Measurements from ENCODE around the gene CDH4.

The CDH4 gene

DNA sequence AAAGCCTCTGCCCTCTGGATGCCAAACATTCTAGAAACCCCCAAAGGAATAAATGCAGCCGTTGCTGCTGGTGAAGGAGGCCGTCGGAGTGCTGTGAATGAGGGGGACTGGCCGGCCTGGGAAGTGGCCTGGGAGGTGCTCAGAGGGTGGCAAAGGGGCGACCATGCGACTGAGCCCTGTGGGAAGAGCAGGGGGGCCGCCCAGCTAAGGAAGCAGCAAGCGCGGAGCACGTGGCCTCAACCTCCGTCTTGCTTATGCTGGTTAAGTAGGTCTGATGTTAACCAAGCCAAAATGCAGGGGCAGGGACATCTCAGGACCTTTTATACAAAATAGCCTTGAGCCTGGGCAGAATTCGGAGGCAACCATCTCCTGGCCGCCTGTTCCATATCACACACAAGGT lies 432.1 kb downstream of the CDH4 start:
- no peak for DNase-seq

DNA sequence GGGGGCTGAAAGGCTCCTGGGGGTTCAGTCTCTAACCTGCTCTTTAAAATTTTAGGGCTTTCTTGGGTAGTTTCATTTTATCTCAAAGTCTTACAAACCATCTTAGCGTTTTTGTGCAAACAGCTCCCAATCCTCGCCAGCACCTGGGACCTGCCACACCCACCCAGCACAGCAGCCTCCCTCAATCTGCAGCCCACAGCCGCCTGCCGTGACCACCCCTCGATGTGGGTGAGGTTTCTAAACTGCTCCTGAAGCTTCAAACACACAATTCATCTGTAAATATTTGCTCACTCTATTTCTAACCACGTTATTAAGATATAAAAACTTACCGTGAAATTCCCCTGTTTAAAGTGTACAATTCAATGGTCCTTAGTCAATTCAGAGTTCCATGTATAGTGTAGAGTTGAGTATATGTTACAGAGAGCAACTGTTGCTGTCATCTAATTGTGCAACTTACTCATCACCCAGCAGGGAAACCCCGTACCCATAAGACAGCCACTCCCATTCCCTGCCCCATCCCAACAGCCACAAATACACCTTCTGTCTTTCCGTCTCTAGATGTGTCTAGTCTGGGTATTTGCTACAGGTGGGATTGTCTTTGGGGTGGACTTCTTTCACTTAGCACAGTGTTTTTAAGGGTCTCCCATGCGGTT lies 432.6 kb downstream of the CDH4 start:
- DNase-seq, result no peak

DNA sequence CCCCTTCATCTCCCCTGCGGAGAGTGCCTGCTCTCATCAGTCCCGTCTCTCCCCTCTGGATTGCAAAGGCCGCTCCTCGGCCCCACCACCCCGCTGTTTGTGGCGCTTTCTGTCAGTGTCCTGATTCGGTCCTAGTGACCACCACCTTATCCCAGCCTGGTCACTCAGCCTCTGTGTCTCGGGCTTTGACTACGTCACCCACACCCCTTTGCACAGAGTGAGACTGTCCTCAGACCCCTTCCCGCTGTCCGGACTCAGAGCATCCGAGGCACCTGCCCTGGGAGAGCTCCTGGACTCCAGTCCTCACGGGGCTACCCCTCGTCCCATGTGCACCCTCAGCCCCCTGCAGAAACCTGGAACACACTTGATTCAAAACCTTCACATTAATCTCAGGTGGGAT lies 433.4 kb downstream of the CDH4 start:
- no peak for DNase-seq

GRCh38 chr20:61686051-61686936 lies 434.2 kb downstream of the CDH4 start:
- DNase-seq, result no peak

- DNase-seq, result no peak
Measured at GRCh38 chr20:61688411-61688810, 436.4 kb downstream of the CDH4 start.

- no peak for DNase-seq
Measured at GRCh38 chr20:61690150-61690549, 438.1 kb downstream of the CDH4 start.

- DNase-seq, result no peak
Measured at GRCh38 chr20:61690993-61691838, 439.2 kb downstream of the CDH4 start.

DNA sequence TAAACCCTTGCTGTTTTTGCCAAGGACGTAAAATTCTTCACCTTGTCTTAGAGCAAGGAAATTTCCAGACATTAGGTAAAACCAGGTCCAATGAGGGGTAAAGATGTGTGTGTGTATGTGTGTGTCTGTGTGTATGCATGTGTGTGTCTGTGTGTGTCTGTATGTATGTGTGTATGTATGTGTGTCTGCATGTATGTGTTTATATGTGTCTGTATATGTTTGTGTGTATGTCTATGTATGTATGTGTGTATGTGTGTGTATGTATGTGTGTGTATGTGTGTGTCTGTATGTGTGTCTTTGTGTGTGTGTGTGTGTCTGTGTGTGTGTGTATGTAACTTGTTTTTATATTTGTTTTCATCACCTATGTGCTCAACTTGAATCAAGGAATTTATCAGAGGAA lies 439.9 kb downstream of the CDH4 start:
- DNase-seq, result no peak

DNA sequence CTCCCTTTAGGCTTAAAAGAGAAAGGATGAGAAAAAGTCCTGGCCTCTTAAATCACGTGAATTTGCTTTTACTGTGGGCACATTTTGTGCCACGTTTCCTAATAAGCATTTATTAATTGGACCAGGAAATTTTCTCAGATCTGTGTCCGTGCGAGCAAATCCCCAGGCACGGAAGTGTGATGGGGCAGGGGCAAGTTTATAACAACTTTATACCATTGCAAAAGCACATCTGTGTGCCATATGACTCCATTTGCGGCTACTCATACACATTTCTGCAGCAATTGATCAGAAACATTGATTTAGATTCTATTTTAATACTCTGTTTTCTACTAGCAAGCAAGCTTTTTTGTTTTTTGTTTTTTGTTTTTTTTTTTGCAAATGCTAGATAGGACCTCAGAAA lies 440.4 kb downstream of the CDH4 start:
- no peak for DNase-seq

DNA sequence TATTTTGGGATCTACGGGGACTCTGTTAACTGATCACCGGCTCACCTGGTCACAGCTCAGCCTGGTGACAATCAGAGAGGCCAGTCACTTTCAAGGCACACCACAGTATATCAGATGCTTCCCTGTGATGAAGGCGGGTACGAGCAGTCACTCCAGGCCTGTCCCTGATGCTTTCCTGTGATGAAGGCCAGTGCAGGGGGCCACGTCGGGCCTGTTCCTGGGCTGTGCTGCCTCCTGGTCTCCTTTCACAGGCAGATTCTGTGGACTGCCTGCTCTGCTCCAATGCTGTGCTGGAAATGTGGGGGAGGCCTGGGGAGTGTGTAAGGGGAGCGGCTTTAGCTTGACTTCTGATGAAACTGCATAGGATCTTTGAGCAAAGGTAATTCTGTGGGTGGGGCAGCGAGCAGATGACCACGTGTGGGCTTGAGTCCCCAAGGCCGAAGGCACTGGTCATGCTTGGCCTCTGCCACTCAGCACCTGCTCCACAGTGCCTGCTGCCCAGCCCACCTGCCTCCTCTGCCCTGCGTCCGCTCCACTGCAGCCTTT lies 441.1 kb downstream of the CDH4 start:
- no peak for DNase-seq

DNA sequence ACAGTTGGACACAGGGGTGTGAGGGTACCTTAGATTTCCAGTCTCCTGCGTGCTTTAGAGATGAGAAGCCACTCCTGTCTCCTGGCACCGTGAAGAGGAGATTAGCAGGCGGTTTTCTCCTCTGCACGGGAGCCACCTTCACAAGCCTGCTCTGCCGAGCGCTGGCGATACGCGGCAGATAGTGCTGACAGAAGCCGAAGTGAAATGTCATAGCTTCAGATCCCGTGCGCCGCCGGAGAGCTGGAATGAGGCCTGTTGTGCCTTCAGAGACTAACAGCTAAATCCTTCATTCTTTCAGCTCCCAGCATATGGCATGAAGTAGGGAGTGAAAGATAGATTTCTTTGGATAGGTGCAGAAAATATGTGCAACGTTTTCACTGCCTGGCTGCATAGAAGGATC lies 442.6 kb downstream of the CDH4 start:
- DNase-seq, result no peak

DNA sequence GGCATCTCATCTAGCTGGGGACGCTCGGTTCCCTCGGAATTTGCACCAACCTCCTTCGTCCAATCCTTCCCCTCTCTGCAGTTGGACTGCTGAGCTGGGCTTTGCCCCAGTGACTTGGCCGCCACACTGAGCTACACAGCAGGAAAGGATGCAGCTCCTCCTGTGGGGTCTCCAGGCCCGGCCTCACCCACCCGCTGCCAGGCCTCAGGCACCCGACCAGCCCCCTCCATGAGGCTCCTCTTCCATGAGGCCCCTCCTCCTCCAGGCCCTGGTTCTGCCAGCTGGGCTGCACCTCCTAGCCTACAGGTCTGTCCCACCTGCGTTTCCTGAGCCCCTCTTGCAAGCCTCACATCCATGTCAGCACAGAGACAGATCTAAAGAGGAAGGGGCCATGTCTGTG lies 443.7 kb downstream of the CDH4 start:
- DNase-seq, result no peak

GRCh38 chr20:61696181-61696735 lies 444.2 kb downstream of the CDH4 start:
- no peak for DNase-seq

DNA sequence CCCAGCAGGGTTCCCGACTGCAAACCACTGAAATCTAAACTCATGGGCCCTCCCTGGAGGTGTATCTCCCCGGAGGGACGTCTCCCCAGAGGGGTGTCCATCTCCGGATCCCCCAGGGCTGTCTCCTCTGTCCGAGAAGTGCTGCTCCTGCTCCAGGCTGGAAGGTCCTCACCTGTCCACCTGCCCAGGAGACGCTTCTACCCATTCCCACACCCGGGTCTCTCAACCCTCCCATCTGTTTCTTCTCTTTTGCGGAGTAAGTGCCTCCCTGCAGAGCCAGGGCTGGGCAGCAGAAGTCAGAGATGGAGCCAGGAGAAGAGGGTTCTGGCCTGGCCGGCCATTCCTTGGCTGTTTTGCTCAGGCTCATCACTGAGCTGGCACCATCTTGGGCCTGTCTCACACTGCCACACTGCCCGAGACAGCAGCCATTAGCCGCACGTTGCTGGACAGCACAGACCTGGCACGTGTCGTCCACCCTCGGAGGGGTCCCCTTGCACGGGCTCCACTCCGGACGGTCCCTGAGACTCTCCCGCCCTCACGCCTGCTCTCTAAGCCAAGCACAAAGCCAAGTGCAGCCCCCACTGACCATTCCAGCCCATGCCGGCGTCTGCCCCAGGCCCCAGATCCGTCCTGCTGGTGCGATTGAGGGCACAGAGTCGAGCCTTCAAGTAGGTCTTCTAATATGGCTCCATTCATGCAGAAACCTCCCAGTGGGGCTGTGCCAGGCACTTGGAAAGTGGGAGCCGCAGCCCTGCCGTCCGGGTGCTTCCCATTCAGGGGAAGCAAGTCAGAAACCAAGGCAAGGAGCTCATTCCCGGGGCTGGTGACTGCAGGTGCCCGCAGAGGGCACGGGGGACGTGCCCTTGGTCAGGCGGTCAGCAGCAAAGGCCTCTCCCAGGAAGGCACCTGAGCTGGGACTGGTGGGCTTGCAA lies 445.9 kb downstream of the CDH4 start:
- DNase-seq, result no peak

- no peak for DNase-seq
Measured at GRCh38 chr20:61698598-61699494, 446.8 kb downstream of the CDH4 start.

- DNase-seq, result no peak
Measured at GRCh38 chr20:61699495-61700374, 447.7 kb downstream of the CDH4 start.

DNA sequence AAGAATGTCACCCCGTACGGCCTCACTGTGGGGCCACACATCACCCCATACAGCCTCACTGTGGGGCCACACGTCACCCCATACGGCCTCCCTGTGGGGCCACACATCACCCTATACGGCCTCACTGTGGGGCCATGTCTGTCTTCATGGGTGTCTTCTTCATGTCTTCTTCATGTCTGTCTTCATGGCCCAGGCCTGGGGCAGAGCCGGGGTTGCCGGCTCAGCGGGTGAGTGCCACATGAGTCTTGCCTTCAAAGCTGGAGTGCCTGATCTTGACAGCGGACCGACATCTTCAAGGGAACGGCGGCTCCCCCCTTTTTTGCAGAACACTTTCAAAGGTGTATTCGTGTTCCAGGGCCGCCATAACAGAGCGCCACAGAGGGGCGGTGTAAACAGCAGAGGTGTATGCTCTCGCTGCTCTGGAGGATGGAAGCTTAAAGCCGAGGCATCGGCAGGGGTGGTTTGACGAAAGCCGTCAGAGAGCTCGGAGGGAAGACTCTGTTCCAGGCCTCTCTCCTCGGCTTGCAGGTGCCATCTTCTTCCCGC lies 448.6 kb downstream of the CDH4 start:
- no peak for DNase-seq

GRCh38 chr20:61701401-61701800 lies 449.3 kb downstream of the CDH4 start:
- DNase-seq, result no peak

DNA sequence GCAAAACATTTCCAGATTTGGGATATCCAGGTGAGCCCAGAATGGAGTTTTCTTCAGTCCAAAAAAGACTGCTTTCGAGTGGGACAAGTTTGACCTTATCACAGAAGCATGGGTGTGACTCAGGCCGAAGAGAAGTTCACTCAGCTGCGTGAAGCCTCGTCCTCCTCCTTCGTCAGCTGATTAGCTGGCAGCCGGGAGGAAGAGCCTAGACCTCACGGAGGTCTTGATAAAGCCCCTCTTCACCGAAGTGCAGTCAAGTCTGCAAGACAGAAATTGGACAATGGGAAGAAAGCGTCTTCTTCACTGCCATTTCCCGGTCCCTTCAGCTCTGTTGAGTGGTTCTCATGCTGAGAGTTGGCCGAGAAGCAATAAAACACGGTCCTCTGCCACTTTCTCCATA lies 449.7 kb downstream of the CDH4 start:
- no peak for DNase-seq

Data from hematopoietic multipotent progenitor cell treated with erythropoietin and hydrocortisone succinate and interleukin-3 and kit ligand, for 6 days (in vitro differentiated cells).